Fibroblast of lung (primary cell): ENCODE results near the gene PYGB.

Experiments
- CTCF ChIP-seq, 2 donors: IDR thresholded peaks in 1 of 2; conservative IDR thresholded peaks in 1 of 2; 1 replicate in 1 of 2; 2 replicates in 1 of 2; pipeline ENCODE4 v1.5.1; 2011 to 2012; ENCODE audit warnings: low read length in 2 of 2, control low read depth in 1 of 2, inconsistent platforms in 1 of 2, low read depth in 1 of 2, mild to moderate bottlenecking in 1 of 2
- EZH2 ChIP-seq: IDR thresholded peaks from 2 replicates; pipeline ENCODE4 v1.5.1; 2012; ENCODE audit warnings: low read length, control low read depth, mild to moderate bottlenecking; ENCODE audit errors: missing control alignments

GRCh38 chr20:25209911-25210310 is 38.0 kb upstream of the PYGB start:
- no peak for TF ChIP-seq CTCF (conservative IDR thresholded peaks at IDR 0.05 in 1 of 2, IDR thresholded peaks at IDR 0.05 in 1 of 2; ENCODE audit: low read depth in 1 of 2, low read length in 2 of 2)
- no peak for TF ChIP-seq EZH2
